ENCODE results near the gene SYNE3.

DNA sequence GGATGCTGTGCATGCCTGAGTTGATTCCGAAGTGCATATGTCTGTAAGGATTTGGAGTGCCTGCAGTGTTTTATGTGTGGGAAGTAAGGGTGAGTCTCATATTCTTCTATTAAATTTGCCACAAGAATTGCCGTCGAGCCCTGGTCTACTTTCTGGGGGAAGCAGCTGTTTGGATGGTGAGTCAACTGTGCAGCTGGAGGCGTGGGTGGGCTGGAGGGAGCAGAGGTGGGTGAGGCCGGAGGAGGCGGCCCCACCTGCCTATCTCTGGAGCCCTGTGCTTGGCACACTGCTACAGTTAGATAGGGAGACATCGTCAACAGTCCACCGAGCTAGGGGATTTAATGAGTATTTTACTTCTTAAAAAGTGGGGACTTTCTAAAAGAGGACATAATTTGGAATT, 28.1 kb upstream of the SYNE3 start:
- TF ChIP-seq, protein P1, sequence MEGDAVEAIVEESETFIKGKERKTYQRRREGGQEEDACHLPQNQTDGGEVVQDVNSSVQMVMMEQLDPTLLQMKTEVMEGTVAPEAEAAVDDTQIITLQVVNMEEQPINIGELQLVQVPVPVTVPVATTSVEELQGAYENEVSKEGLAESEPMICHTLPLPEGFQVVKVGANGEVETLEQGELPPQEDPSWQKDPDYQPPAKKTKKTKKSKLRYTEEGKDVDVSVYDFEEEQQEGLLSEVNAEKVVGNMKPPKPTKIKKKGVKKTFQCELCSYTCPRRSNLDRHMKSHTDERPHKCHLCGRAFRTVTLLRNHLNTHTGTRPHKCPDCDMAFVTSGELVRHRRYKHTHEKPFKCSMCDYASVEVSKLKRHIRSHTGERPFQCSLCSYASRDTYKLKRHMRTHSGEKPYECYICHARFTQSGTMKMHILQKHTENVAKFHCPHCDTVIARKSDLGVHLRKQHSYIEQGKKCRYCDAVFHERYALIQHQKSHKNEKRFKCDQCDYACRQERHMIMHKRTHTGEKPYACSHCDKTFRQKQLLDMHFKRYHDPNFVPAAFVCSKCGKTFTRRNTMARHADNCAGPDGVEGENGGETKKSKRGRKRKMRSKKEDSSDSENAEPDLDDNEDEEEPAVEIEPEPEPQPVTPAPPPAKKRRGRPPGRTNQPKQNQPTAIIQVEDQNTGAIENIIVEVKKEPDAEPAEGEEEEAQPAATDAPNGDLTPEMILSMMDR (IDR thresholded peaks at IDR 0.05; ENCODE audit: poor library complexity), result no peak
- TF ChIP-seq EZH2 (IDR thresholded peaks at IDR 0.05; ENCODE audit: borderline replicate concordance), result no peak

Data from hepatocyte (in vitro differentiated cells).